Trophoblast cell (in vitro differentiated cells and primary cell): ENCODE data around the gene SLU7.

Source experiments
- DNase-seq, 2 donors: peaks; one replicate each; pipeline ENCODE4 v3.0.0-alpha.2; 2016
- H2AFZ ChIP-seq: 2 replicates; pipeline ENCODE4 v1.6.1; 2013; ENCODE audit warnings: low read length, moderate library complexity, mild to moderate bottlenecking; ENCODE audit not compliant: insufficient read depth, poor library complexity
- H2AK5ac ChIP-seq: 2 replicates; pipeline ENCODE4 v1.6.1; 2013; ENCODE audit warnings: mild to moderate bottlenecking, low read length
- H2BK120ac ChIP-seq: 2 replicates; pipeline ENCODE4 v1.6.1; 2013; ENCODE audit warnings: low read length, mild to moderate bottlenecking, moderate library complexity; ENCODE audit not compliant: insufficient read depth, poor library complexity
- H2BK12ac ChIP-seq: 2 replicates; pipeline ENCODE4 v1.6.1; 2013; ENCODE audit warnings: mild to moderate bottlenecking, low read length, moderate library complexity
- H2BK5ac ChIP-seq: 2 replicates; pipeline ENCODE4 v1.6.1; 2013; ENCODE audit warnings: low read length, low read depth, moderate library complexity, mild to moderate bottlenecking; ENCODE audit not compliant: poor library complexity
- H3K14ac ChIP-seq: 2 replicates; pipeline ENCODE4 v1.6.1; 2013; ENCODE audit warnings: mild to moderate bottlenecking, low read length
- H3K18ac ChIP-seq: 2 replicates; pipeline ENCODE4 v1.6.1; 2013; ENCODE audit warnings: mild to moderate bottlenecking, low read length
- H3K23ac ChIP-seq: 2 replicates; pipeline ENCODE4 v1.6.1; 2013; ENCODE audit warnings: low read length
- H3K27ac ChIP-seq: 2 replicates; pipeline ENCODE4 v1.5.1; 2013; ENCODE audit warnings: low read depth, mild to moderate bottlenecking, inconsistent platforms, low read length, moderate library complexity
- H3K27me3 ChIP-seq: 2 replicates; pipeline ENCODE4 v1.6.1; 2013; ENCODE audit warnings: inconsistent platforms, mild to moderate bottlenecking, low read length, moderate library complexity; ENCODE audit not compliant: insufficient read depth
- H3K36me3 ChIP-seq, 2 experiments: 1 replicate in 1 of 2; 2 replicates in 1 of 2; pipeline ENCODE4 v1.6.1; 2013; ENCODE audit warnings: low read length in 2 of 2, mild to moderate bottlenecking in 2 of 2, moderate library complexity in 1 of 2; ENCODE audit not compliant: insufficient read depth in 2 of 2, control insufficient read depth in 1 of 2
- H3K4ac ChIP-seq: 2 replicates; pipeline ENCODE4 v1.6.1; 2013; ENCODE audit warnings: low read depth, mild to moderate bottlenecking, low read length, moderate library complexity
- H3K4me1 ChIP-seq, 2 experiments: 1 replicate in 1 of 2; 2 replicates in 1 of 2; pipeline ENCODE4 v1.6.1; 2013; ENCODE audit warnings: low read length in 2 of 2, mild to moderate bottlenecking in 2 of 2, moderate library complexity in 1 of 2; ENCODE audit not compliant: insufficient read depth in 2 of 2, control insufficient read depth in 1 of 2
- H3K4me2 ChIP-seq: 2 replicates; pipeline ENCODE4 v1.6.1; 2013; ENCODE audit warnings: inconsistent platforms, mild to moderate bottlenecking, low read length, moderate library complexity
- H3K4me3 ChIP-seq: 2 replicates; pipeline ENCODE4 v1.5.1; 2013; ENCODE audit warnings: mild to moderate bottlenecking, low read depth, low read length, inconsistent platforms
- H3K79me1 ChIP-seq: one replicate; pipeline ENCODE4 v1.6.1; 2013; ENCODE audit warnings: low read length
- H3K79me2 ChIP-seq: 2 replicates; pipeline ENCODE4 v1.6.1; 2013; ENCODE audit warnings: low read length, mild to moderate bottlenecking; ENCODE audit not compliant: control insufficient read depth, insufficient read depth, poor library complexity
- H3K9ac ChIP-seq: 2 replicates; pipeline ENCODE4 v1.6.1; 2013; ENCODE audit warnings: mild to moderate bottlenecking, low read length
- H3K9me3 ChIP-seq: 2 replicates; pipeline ENCODE4 v1.6.1; 2013; ENCODE audit warnings: low read depth, mild to moderate bottlenecking, control low read depth, inconsistent platforms, low read length; ENCODE audit not compliant: insufficient read depth
- H4K12ac ChIP-seq: 2 replicates; pipeline ENCODE4 v1.6.1; 2013; ENCODE audit warnings: low read depth, mild to moderate bottlenecking, low read length, moderate library complexity
- H4K8ac ChIP-seq: 2 replicates; pipeline ENCODE4 v1.6.1; 2013; ENCODE audit warnings: low read depth, mild to moderate bottlenecking, low read length, moderate library complexity
- H4K91ac ChIP-seq: one replicate; pipeline ENCODE4 v1.6.1; 2013; ENCODE audit warnings: low read depth, mild to moderate bottlenecking, low read length, moderate library complexity
- WGBS: extraction: QIAGEN DNeasy Blood & Tissue Kit; methylation state at CpG from one replicate; pipeline ENCODE4 v1.1.7; 2013; ENCODE audit warnings: missing lambda C conversion rate; ENCODE audit not compliant: insufficient read length, insufficient coverage; ENCODE audit errors: extremely low coverage; 5-methylcytosine and 5-hydroxymethylcytosine counted together

SLU7 gene

GRCh38 chr5:160369990-160370712 lies 48.7 kb downstream of the SLU7 start, which contains the start of gene C1QTNF2:
TSS of gene C1QTNF2 (minus strand) at chr5:160370626. CDS start at chr5:160355011, 15,615 bp downstream.
- H3K14ac ChIP-seq: no peak within 1 kb of the TSS
- H4K12ac ChIP-seq: no peak within 1 kb of the TSS
- peaks cover 20% of the 10 kb centered on the region for H3K27me3 ChIP-seq
- H3K4me3 ChIP-seq: peak within 1 kb of the TSS; percentile 72
- H2AK5ac ChIP-seq: no peak within 1 kb of the TSS
- peak within 1 kb of the TSS; percentile 93 for H3K4me2 ChIP-seq
- H3K4me1 ChIP-seq: peaks cover 2 to 3% of the 10 kb centered on the region in 2 experiments
- H3K36me3 ChIP-seq: no peaks in the 10 kb centered on the region
- no peak within 1 kb of the TSS for H3K4ac ChIP-seq
- no peak within 1 kb of the TSS for H4K8ac ChIP-seq
- H3K79me2 ChIP-seq: no peaks in the 10 kb centered on the region
- H3K79me1 ChIP-seq: peaks cover 1% of the 10 kb centered on the region
- H2BK12ac ChIP-seq: no peak within 1 kb of the TSS
- H2BK5ac ChIP-seq: no peak within 1 kb of the TSS
- H2BK120ac ChIP-seq: peak within 1 kb of the TSS; percentile 49
- H3K9ac ChIP-seq: no peak within 1 kb of the TSS
- H2AFZ ChIP-seq: peak within 1 kb of the TSS; percentile 73
- no CpG with 5 or more reads among the region's 45 CpGs for WGBS
- peak; percentile 75 to 82 for DNase-seq
- H3K23ac ChIP-seq: peak within 1 kb of the TSS; percentile 44
- H3K27ac ChIP-seq: no peak within 1 kb of the TSS
- H4K91ac ChIP-seq: no peak within 1 kb of the TSS
- H3K9me3 ChIP-seq: peaks cover 2% of the 10 kb centered on the region
- no peak within 1 kb of the TSS for H3K18ac ChIP-seq

DNA sequence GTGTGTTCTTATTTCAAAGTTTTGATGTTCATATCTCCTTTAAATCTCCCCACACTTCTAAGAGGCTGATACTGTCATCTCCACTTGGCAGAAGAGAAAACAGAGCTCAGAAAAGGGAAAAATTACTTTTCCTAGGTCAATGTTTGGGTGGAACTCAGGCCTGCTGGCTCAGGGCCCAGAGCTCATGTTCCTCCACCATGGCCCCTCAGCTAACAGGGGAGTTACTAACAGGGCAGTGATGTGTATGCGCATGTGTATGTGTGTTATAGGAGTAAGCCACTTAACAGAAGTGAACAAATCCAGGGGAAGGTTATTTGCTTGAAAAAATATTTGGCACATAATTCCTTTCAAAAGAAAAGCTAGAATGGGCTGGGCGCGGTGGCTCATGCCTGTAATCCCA lies 51.0 kb downstream of the SLU7 start:
- H3K9me3 ChIP-seq: peaks cover 2% of the 10 kb centered on the region
- no peak overlapping the region for H3K27ac ChIP-seq
- no peak overlapping the region for H2BK12ac ChIP-seq
- no peak overlapping the region for H3K14ac ChIP-seq
- H2BK5ac ChIP-seq: no peak overlapping the region
- no peak overlapping the region for H2AK5ac ChIP-seq
- no peak overlapping the region for H3K18ac ChIP-seq
- no peak overlapping the region for H4K91ac ChIP-seq
- no peak overlapping the region for H4K8ac ChIP-seq
- WGBS: no CpG with 5 or more reads among the region's 3 CpGs
- H3K4me1 ChIP-seq: peaks cover 2 to 3% of the 10 kb centered on the region in 2 experiments
- no peak overlapping the region for H3K9ac ChIP-seq
- peaks cover 20% of the 10 kb centered on the region for H3K27me3 ChIP-seq
- H3K23ac ChIP-seq: no peak overlapping the region
- peaks cover 1% of the 10 kb centered on the region for H3K79me1 ChIP-seq
- H2AFZ ChIP-seq: no peak overlapping the region
- no peak overlapping the region for H4K12ac ChIP-seq
- no peak overlapping the region for H2BK120ac ChIP-seq
- DNase-seq: no peak
- no peak overlapping the region for H3K4ac ChIP-seq
- H3K36me3 ChIP-seq: no peaks in the 10 kb centered on the region
- no peak overlapping the region for H3K4me3 ChIP-seq
- no peaks in the 10 kb centered on the region for H3K79me2 ChIP-seq
- H3K4me2 ChIP-seq: no peak overlapping the region

DNA sequence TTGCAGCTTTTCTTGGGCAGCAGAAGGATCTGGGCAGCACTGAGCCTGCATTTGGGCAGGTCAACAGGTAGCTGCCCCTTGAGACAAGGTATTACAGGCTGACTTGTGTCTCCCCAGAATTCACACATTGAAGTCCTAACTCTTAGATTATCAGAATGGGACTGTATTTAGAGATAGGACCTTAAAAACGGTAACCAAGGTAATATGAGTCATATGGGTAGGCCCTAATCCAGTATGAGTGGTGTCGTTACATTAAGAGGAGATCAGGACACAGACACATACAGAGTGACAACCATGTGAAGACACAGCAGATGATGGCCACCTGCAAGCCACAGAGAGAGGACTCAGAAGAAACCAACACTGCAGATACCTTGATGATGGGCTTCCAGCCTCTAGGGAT lies 51.6 kb downstream of the SLU7 start:
- Histone ChIP-seq H3K4me3 (no peak overlapping the region), H3K4ac (no peak overlapping the region), H2BK5ac (no peak overlapping the region), H3K27me3 (peaks cover 20% of the 10 kb centered on the region), H2BK120ac (no peak overlapping the region), H2AK5ac (no peak overlapping the region), H3K4me2 (no peak overlapping the region), H4K8ac (no peak overlapping the region), H3K9me3 (peaks cover 2% of the 10 kb centered on the region), H4K12ac (no peak overlapping the region), H3K36me3 (no peaks in the 10 kb centered on the region), H3K27ac (no peak overlapping the region), H3K9ac (no peak overlapping the region), H3K79me1 (peaks cover 1% of the 10 kb centered on the region), H2BK12ac (no peak overlapping the region), H3K23ac (no peak overlapping the region), H4K91ac (no peak overlapping the region), H3K14ac (no peak overlapping the region), H3K4me1 (peaks cover 2 to 3% of the 10 kb centered on the region in 2 experiments), H3K18ac (no peak overlapping the region), H3K79me2 (no peaks in the 10 kb centered on the region), H2AFZ (no peak overlapping the region)
- no peak for DNase-seq
- no CpG with 5 or more reads among the region's 2 CpGs for WGBS

DNA sequence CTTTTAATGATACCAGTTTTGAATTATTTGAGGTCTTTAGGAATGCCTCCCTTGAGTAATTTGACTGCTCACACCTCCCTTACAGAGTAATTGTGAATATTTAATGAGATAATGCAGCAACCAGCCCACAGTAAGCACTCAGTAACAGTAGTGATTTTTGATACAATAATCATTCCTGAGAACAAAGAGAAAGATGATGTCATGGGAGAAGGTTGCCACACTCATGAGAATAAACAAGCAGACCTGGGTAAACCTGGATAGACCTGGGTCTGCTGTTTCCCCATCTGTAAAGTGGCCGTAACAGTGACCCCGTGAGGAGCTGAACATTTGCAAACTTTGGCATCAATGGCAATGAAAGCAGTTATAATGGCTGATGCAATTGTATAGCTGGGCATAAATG lies 52.7 kb downstream of the SLU7 start:
- Histone ChIP-seq H3K27me3 (peaks cover 20% of the 10 kb centered on the region), H2BK12ac (no peak overlapping the region), H2BK120ac (no peak overlapping the region), H3K36me3 (no peaks in the 10 kb centered on the region), H3K18ac (no peak overlapping the region), H4K12ac (no peak overlapping the region), H3K27ac (no peak overlapping the region), H3K4ac (no peak overlapping the region), H4K8ac (no peak overlapping the region), H2AK5ac (no peak overlapping the region), H2BK5ac (no peak overlapping the region), H3K9me3 (peaks cover 2% of the 10 kb centered on the region), H3K79me1 (peaks cover 1% of the 10 kb centered on the region), H3K4me2 (no peak overlapping the region), H4K91ac (no peak overlapping the region), H2AFZ (no peak overlapping the region), H3K23ac (no peak overlapping the region), H3K4me3 (no peak overlapping the region), H3K4me1 (peaks cover 2 to 3% of the 10 kb centered on the region in 2 experiments), H3K14ac (no peak overlapping the region), H3K79me2 (no peaks in the 10 kb centered on the region), H3K9ac (no peak overlapping the region)
- no CpG with 5 or more reads among the region's 2 CpGs for WGBS
- DNase-seq: no peak
